K562 (cell line): ENCODE data around the gene DDX41. TPM values are rescaled to one million over a fixed set of nuclear protein-coding genes. Genes with fewer than 3 reads are reported as not detected.

ENCODE experiments used
- ATAC-seq: fragments of 200-7000 bp; cut with Tn5 transposase; 3 replicates; pipeline ENCODE4 v1.9.1; 2020; ENCODE audit warnings: moderate library complexity
- BruUV-seq: library from RNA; stranded (reverse); fragments of 400-500 nt; replicated peaks from 2 replicates; lab custom pipeline; 2021; lab: Mats Ljungman, UMichigan
- CTCF ChIA-PET: fragments of 300-600 bp; formaldehyde crosslinking; extraction: SDS; loops from one replicate; lab custom pipeline; 2021; ENCODE audit warnings: low intra/inter-chr PET ratio; lab: Yijun Ruan, JAX
- POLR2A ChIA-PET: fragments of 300-600, 350-650 bp; sonication (Branson Sonifier 250); formaldehyde crosslinking; extraction: SDS; loops from one replicate; lab custom pipeline; 2021; ENCODE audit warnings: antibody characterized with exemption, inconsistent platforms; lab: Yijun Ruan, JAX
- DNase-seq, 4 experiments: peaks; one replicate each; pipeline versions ENCODE4 v3.0.0 to v3.0.0-alpha.2; 2011 to 2018; ENCODE audit warnings: low spot score in 3 of 4, mixed read lengths in 3 of 4; ENCODE audit errors: extremely low read depth in 1 of 4
- FAIRE-seq: peaks from 2 replicates; lab custom pipeline; 2011; peaks lifted over from hg19 to GRCh38; lab: Jason Lieb, UNC
- H2AFZ ChIP-seq: 2 replicates; pipeline ENCODE4 v1.6.0; 2011; ENCODE audit warnings: low read depth, low read length, control low read depth, inconsistent platforms
- H3K27ac ChIP-seq: fragments of 200-600 bp; 3 replicates; pipeline ENCODE4 v1.8.0; 2011; ENCODE audit warnings: low read depth, mild to moderate bottlenecking, control low read depth, inconsistent platforms, low read length, moderate library complexity, mixed read lengths; ENCODE audit errors: extremely low read depth
- H3K27me3 ChIP-seq, 2 experiments: fragments of 300-600 bp in 1 of 2; 2 replicates in 1 of 2; 3 replicates in 1 of 2; pipeline versions ENCODE4 v1.6.0 to v1.8.0; 2011; ENCODE audit warnings: inconsistent platforms in 2 of 2, low read length in 2 of 2, mild to moderate bottlenecking in 1 of 2, mixed read lengths in 1 of 2, moderate library complexity in 1 of 2; ENCODE audit not compliant: control insufficient read depth in 2 of 2, insufficient read depth in 2 of 2
- H3K36me3 ChIP-seq: fragments of 300-600 bp; 3 replicates; pipeline ENCODE4 v1.8.0; 2011; ENCODE audit warnings: mild to moderate bottlenecking, low read length, inconsistent platforms; ENCODE audit not compliant: control insufficient read depth, insufficient read depth
- H3K4me1 ChIP-seq, 2 experiments: fragments of 200-600 bp in 1 of 2; replicated peaks in 1 of 2; 2 replicates in 1 of 2; 3 replicates in 1 of 2; pipeline versions ENCODE4 v1.5.1 to v1.8.0; 2011; ENCODE audit warnings: inconsistent platforms in 2 of 2, low read length in 2 of 2, mild to moderate bottlenecking in 1 of 2, mixed read lengths in 1 of 2, moderate library complexity in 1 of 2; ENCODE audit not compliant: control insufficient read depth in 2 of 2, insufficient read depth in 2 of 2
- H3K4me2 ChIP-seq: 2 replicates; pipeline ENCODE4 v1.6.1; 2011; ENCODE audit warnings: low read length, control low read depth, inconsistent platforms, mixed read lengths; ENCODE audit not compliant: insufficient read depth
- H3K4me3 ChIP-seq: fragments of 200-600 bp; sonication (generic), shearing (Covaris generic); 2 replicates; pipeline ENCODE4 v1.5.1; 2016; ENCODE audit warnings: control low read depth, inconsistent platforms
- H3K79me2 ChIP-seq: fragments of 200-600 bp; 3 replicates; pipeline ENCODE4 v1.8.0; 2011; ENCODE audit warnings: low read length, inconsistent platforms; ENCODE audit not compliant: control insufficient read depth, insufficient read depth
- H3K9ac ChIP-seq, 2 experiments: 2 replicates each; pipeline versions ENCODE4 v1.6.0 to v1.6.1; 2011; ENCODE audit warnings: low read depth in 2 of 2, low read length in 2 of 2, control low read depth in 1 of 2, inconsistent platforms in 1 of 2, mild to moderate bottlenecking in 1 of 2, mixed read lengths in 1 of 2; ENCODE audit not compliant: insufficient read depth in 1 of 2
- H3K9me1 ChIP-seq: one replicate; pipeline ENCODE4 v1.6.0; 2011; ENCODE audit warnings: inconsistent platforms, mild to moderate bottlenecking, low read length, moderate library complexity; ENCODE audit not compliant: control insufficient read depth, insufficient read depth
- H3K9me3 ChIP-seq: replicated peaks from 2 replicates; pipeline ENCODE4 v1.5.1; 2011; ENCODE audit warnings: low read depth, low read length, inconsistent platforms; ENCODE audit not compliant: control insufficient read depth, insufficient read depth
- H4K20me1 ChIP-seq: replicated peaks from 2 replicates; pipeline ENCODE4 v1.6.1; 2011; ENCODE audit warnings: low read length, inconsistent platforms, mixed read lengths; ENCODE audit not compliant: control insufficient read depth, insufficient read depth
- ASH1L ChIP-seq: fragments of 450-650 bp; IDR thresholded peaks from 2 replicates; pipeline ENCODE4 v1.6.1; 2018; ENCODE audit warnings: borderline replicate concordance, mild to moderate bottlenecking, low read depth; ENCODE audit not compliant: partially characterized antibody
- HDGF ChIP-seq: fragments of 450-650 bp; IDR thresholded peaks from 2 replicates; pipeline ENCODE4 v1.6.1; 2016
- HMGXB4 ChIP-seq: sonication (generic); formaldehyde crosslinking; IDR thresholded peaks from 2 replicates; pipeline ENCODE4 v1.8.1; 2023; ENCODE audit warnings: mild to moderate bottlenecking, missing genetic modification reagents
- IFI16 ChIP-seq: fragments of 250-450 bp; sonication (Bioruptor Pico); IDR thresholded peaks from 2 replicates; pipeline ENCODE4 v2.1.2; 2022; ENCODE audit warnings: mild to moderate bottlenecking, inconsistent platforms
- NCOA1 ChIP-seq: fragments of 450-650 bp; IDR thresholded peaks from 2 replicates; pipeline ENCODE4 v1.6.1; 2016; ENCODE audit warnings: low read depth
- POLR2A ChIP-seq: fragments of 450-650 bp; conservative IDR thresholded peaks from 2 replicates; pipeline ENCODE4 v1.6.1; 2016
- POLR2G ChIP-seq: fragments of 200-400 bp; formaldehyde crosslinking; IDR thresholded peaks from 2 replicates; pipeline ENCODE4 v1.6.1; 2017; ENCODE audit warnings: low read depth, mild to moderate bottlenecking, antibody characterized with exemption, low read length, moderate library complexity
- SIN3B ChIP-seq: fragments of 450-650 bp; IDR thresholded peaks from 2 replicates; pipeline ENCODE4 v1.6.1; 2017; ENCODE audit warnings: low read depth, mild to moderate bottlenecking, moderate library complexity
- WGBS: fragments of 100-300 bp; shearing (Covaris generic); methylation state at CpG from one replicate; pipeline ENCODE4 v1.1.6; 2016; ENCODE audit warnings: low coverage, mixed read lengths; ENCODE audit not compliant: insufficient coverage; ENCODE audit errors: missing lambda C conversion rate; 5-methylcytosine and 5-hydroxymethylcytosine counted together
- in situ Hi-C: fragments of 300-500 bp; cut with MboI; formaldehyde crosslinking; loops from 4 replicates; pipeline ENCODE4 v1.15.0; 2018; ENCODE audit warnings: inconsistent platforms, mixed read lengths
- intact Hi-C: fragments of 100-400 bp; cut with micrococcal nuclease; formaldehyde crosslinking; loops from 2 replicates; pipeline ENCODE4 v1.14.2; 2022
- polyA plus RNA-seq, 8 experiments: library from polyadenylated mRNA; depleted of rRNA in 4 of 8; stranded (reverse) in 5 of 8; unstranded in 3 of 8; fragments of >200 nt; fragmentation: Nextera tagmentation in 2 of 8; fragmentation: Illumina TruSeq in 1 of 8; extraction: Ambion mirVana in 2 of 8; extraction: Trizol in 1 of 8; gene quantifications; 2 replicates each; pipeline versions ENCODE4 v1.2.1 to v1.2.3, GENCODE V29; 2011 to 2014; ENCODE audit warnings: inconsistent platforms in 1 of 8, missing spikeins in 1 of 8
- total RNA-seq, 7 experiments: library from RNA; depleted of rRNA in 6 of 7; stranded (reverse); fragments of >200 nt in 6 of 7; fragmentation: Illumina TruSeq in 2 of 7; extraction: Trizol in 2 of 7; gene quantifications; 2 replicates each; pipeline versions ENCODE4 v1.2.1 to v1.2.3, GENCODE V29; 2011 to 2021; ENCODE audit warnings: low replicate concordance in 1 of 7

Gene DDX41
- total and polyA plus RNA-seq, 9 of the 15 experiments (the other 6 are each of a cell fraction or from before 2014, with no cell fraction given) = 38.2 to 284 (median 116) TPM

GRCh38 chr5:177537389-177538361 lies 20.9 kb upstream of the DDX41 start:
- no peaks in the 10 kb centered on the region for H3K9me1 ChIP-seq
- BruUV-seq = no TSS peak
- in situ Hi-C loops (no loop called here), intact Hi-C loops (no loop called here)
- ATAC-seq (no peak), DNase-seq (no peak), FAIRE-seq (no peak)
- no peaks in the 10 kb centered on the region for H3K9me3 ChIP-seq
- no peaks in the 10 kb centered on the region for H3K4me1 ChIP-seq
- WGBS = 75% methylated on average over 15 of the region's 15 CpGs
- ChIA-PET POLR2A (interaction anchor here (0.6 to 1.4 kb wide), 6 partner anchors 9 to 603 kb away, joined by 3 to 7 read pairs (median 4); no protein-coding TSS in a partner anchor), CTCF (interaction anchor here (0.6 kb wide), 1 partner anchor 12 kb away, joined by 3 read pairs; no protein-coding TSS in a partner anchor)
- no peak overlapping the region for H3K4me3 ChIP-seq
- H3K79me2 ChIP-seq = peaks cover 11% of the 10 kb centered on the region; the same call in 2 of the 3 replicates
- no peak overlapping the region for H3K27ac ChIP-seq
- TF ChIP-seq IFI16 (CRISPR knock-in tag) = no peak
- H3K36me3 ChIP-seq = peaks cover 88% of the 10 kb centered on the region; the same call in 2 of the 3 replicates
- H2AFZ ChIP-seq = no peak overlapping the region
- no peak overlapping the region for H3K9ac ChIP-seq
- H3K27me3 ChIP-seq = no peaks in the 10 kb centered on the region
- H3K4me2 ChIP-seq = no peak overlapping the region
- H4K20me1 ChIP-seq = 0 out of 2 replicates have a peak, but pooled peaks cover 3% of the 10 kb centered on the region

GRCh38 chr5:177536386-177536785 lies 19.6 kb upstream of the DDX41 start:
- DNase-seq (no peak), FAIRE-seq (no peak), ATAC-seq (no peak)
- WGBS = 90% methylated on average over 8 of the region's 10 CpGs
- POLR2A ChIA-PET = interaction anchor here (0.6 to 3.1 kb wide), 3 partner anchors 9 to 103 kb away, joined by 3 to 14 read pairs (median 4); no protein-coding TSS in a partner anchor
- in situ Hi-C loops (no loop called here), intact Hi-C loops (no loop called here)
- Histone ChIP-seq H3K9me1 (no peaks in the 10 kb centered on the region), H3K4me2 (no peak overlapping the region), H3K79me2 (no peaks in the 10 kb centered on the region), H3K4me3 (no peak overlapping the region), H2AFZ (no peak overlapping the region), H3K9me3 (no peaks in the 10 kb centered on the region), H4K20me1 (peaks cover 3% of the 10 kb centered on the region; the same call in 1 of the 2 replicates), H3K36me3 (peaks cover 89% of the 10 kb centered on the region; the same call in 2 of the 3 replicates), H3K27me3 (no peaks in the 10 kb centered on the region), H3K9ac (no peak overlapping the region), H3K4me1 (no peaks in the 10 kb centered on the region), H3K27ac (no peak overlapping the region)
- TF ChIP-seq POLR2A (no peak), ASH1L (no peak), HMGXB4 (CRISPR knock-in tag) (no peak), SIN3B (no peak), POLR2G (0 out of 2 replicates have a peak, but pooled peaks have one; percentile 26), NCOA1 (no peak), HDGF (no peak)
- CTCF ChIA-PET = no interaction called here
- no TSS peak for BruUV-seq
